PC-9 (cell line): Measurements from ENCODE around the gene BBC3.

ENCODE experiments used
- EZH2 ChIP-seq: fragments of 200-600 bp; sonication (generic); IDR thresholded peaks from 2 replicates; pipeline ENCODE4 v1.8.0; 2017; ENCODE audit warnings: antibody characterized with exemption, low read depth
- TF ChIP-seq, protein P1 (sequence below): fragments of 200-600 bp; sonication (generic); conservative IDR thresholded peaks from 2 replicates; pipeline ENCODE4 v1.6.1; 2017; ENCODE audit warnings: mixed run types, antibody characterized with exemption, mild to moderate bottlenecking, moderate library complexity

DNA sequence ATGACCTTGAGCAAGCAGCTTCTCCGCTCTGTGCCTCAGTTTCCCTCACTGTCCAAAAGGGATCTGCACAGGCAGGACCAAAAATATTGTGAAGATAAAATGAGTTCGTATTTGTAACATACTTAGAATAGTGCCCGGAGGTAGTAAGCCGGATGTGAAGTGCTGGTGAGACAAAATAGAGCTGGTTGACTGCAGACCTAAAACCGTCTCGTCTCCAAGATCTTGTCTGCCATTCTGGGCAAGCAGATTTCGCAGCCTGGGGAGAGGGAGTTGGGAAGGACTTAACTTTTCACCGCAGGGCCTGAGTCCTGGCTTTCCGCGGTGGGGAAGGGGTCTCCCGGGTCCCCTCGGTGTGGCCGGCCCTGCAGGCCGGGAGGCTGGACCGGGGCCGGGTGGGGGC is 8.2 kb upstream of the BBC3 start:
- TF ChIP-seq, protein P1, sequence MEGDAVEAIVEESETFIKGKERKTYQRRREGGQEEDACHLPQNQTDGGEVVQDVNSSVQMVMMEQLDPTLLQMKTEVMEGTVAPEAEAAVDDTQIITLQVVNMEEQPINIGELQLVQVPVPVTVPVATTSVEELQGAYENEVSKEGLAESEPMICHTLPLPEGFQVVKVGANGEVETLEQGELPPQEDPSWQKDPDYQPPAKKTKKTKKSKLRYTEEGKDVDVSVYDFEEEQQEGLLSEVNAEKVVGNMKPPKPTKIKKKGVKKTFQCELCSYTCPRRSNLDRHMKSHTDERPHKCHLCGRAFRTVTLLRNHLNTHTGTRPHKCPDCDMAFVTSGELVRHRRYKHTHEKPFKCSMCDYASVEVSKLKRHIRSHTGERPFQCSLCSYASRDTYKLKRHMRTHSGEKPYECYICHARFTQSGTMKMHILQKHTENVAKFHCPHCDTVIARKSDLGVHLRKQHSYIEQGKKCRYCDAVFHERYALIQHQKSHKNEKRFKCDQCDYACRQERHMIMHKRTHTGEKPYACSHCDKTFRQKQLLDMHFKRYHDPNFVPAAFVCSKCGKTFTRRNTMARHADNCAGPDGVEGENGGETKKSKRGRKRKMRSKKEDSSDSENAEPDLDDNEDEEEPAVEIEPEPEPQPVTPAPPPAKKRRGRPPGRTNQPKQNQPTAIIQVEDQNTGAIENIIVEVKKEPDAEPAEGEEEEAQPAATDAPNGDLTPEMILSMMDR, result no peak
- no peak for TF ChIP-seq EZH2
